ENCODE results near the gene ZBTB42.

DNA sequence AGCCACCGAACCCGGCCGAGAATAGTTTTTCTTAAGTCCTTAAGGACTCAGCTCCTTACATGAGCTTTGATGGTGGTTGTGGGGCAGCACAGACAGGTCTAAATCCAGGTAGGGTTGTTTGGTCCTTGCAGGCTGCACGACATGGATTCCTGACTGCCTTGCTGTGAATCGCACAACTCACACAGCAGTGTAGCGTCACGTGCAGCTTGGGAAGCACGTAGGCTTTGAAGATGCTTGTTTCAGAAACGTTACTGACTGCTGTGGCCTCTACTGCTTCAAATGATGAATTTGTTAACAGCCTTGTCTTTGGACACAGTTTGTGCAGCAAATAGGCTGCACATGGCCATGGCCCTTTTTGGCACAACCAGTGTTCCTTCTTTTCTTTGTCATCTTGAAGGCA lies 29.9 kb downstream of the ZBTB42 start:
- TF ChIP-seq CTCF (IDR thresholded peaks at IDR 0.05) (no peak), POLR2A (IDR thresholded peaks at IDR 0.05) (no peak)
